GM12891 (cell line): ENCODE data around the gene FGF14.

Source experiments
- DNase-seq: peaks from one replicate; pipeline ENCODE4 v3.0.0; 2011; ENCODE audit warnings: low spot score; ENCODE audit not compliant: insufficient read length
- FAIRE-seq: peaks from 2 replicates; lab custom pipeline; 2011; peaks lifted over from hg19 to GRCh38; lab: Jason Lieb, UNC
- PAX5 ChIP-seq: IDR thresholded peaks from 2 replicates; pipeline ENCODE4 v1.6.1; 2011; ENCODE audit warnings: low read length, moderate library complexity, mild to moderate bottlenecking; ENCODE audit not compliant: insufficient read depth, severe bottlenecking
- POLR2A ChIP-seq: IDR thresholded peaks from 2 replicates; pipeline ENCODE4 v1.6.1; 2011; ENCODE audit warnings: low read depth, low read length, control low read depth
- POLR2AphosphoS5 ChIP-seq: IDR thresholded peaks from 2 replicates; pipeline ENCODE4 v1.6.1; 2011; ENCODE audit warnings: low read depth, low read length, control low read depth
- POU2F2 ChIP-seq: IDR thresholded peaks from 2 replicates; pipeline ENCODE4 v1.6.1; 2011; ENCODE audit warnings: low read depth, mild to moderate bottlenecking, control low read depth, low read length, moderate library complexity
- SPI1 ChIP-seq: IDR thresholded peaks from 2 replicates; pipeline ENCODE4 v1.6.1; 2011; ENCODE audit warnings: low read depth, low read length, control low read depth
- TAF1 ChIP-seq: IDR thresholded peaks from 2 replicates; pipeline ENCODE4 v1.6.1; 2011; ENCODE audit warnings: low read depth, low read length, control low read depth

FGF14 gene

DNA sequence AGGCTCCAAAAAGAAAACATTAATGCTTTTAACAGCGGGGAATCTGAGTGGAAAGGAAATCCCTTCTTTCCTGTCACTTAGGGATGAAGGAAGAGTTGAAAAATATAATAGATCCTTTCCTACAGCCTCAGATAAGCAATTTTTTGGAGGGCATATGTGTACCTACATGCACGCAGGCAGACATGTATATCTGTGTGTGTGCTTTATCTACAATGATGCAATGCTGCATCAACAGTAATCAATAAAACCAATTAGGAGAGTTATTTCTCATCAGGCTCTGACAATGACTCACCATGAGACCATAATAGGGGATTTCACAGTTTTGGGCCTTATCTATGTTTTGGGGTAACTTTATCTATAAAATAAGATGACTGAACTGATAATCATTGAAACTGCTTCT lies 505.3 kb downstream of the FGF14 start:
- FAIRE-seq (no peak), DNase-seq (no peak)
- TF ChIP-seq POLR2A: no peak
- TF ChIP-seq TAF1: no peak
- no peak for TF ChIP-seq PAX5
- no peak for TF ChIP-seq SPI1
- no peak for TF ChIP-seq POU2F2
- TF ChIP-seq POLR2AphosphoS5: no peak

DNA sequence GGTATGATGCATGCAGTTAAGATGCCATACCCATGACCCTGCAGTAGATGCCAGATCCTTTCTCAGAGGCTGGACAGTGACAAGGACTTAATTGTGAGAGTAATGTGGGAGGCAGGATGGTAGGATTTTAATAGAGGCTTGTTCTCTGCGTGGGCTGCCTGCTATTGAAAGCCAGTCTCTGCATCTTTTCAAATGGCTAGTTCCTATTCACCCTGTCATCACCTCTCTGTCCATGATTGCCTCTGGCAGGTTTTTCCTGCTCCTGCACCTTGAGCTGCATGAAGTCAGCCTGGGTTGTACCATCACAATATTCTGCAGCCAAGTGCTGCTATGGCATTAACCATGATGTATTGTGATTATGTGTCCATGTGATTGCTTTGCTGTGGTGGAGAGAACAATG lies 508.8 kb downstream of the FGF14 start:
- TF ChIP-seq SPI1: no peak
- no peak for TF ChIP-seq POLR2A
- no peak for TF ChIP-seq PAX5
- no peak for TF ChIP-seq POLR2AphosphoS5
- no peak for TF ChIP-seq TAF1
- no peak for TF ChIP-seq POU2F2
- no peak for FAIRE-seq
- DNase-seq: no peak

- FAIRE-seq (no peak), DNase-seq (no peak)
- no peak for TF ChIP-seq POLR2A
- TF ChIP-seq POLR2AphosphoS5: no peak
- no peak for TF ChIP-seq PAX5
- TF ChIP-seq SPI1: no peak
- no peak for TF ChIP-seq TAF1
- no peak for TF ChIP-seq POU2F2
Measured at GRCh38 chr13:101892296-101892695, 509.6 kb downstream of the FGF14 start.

DNA sequence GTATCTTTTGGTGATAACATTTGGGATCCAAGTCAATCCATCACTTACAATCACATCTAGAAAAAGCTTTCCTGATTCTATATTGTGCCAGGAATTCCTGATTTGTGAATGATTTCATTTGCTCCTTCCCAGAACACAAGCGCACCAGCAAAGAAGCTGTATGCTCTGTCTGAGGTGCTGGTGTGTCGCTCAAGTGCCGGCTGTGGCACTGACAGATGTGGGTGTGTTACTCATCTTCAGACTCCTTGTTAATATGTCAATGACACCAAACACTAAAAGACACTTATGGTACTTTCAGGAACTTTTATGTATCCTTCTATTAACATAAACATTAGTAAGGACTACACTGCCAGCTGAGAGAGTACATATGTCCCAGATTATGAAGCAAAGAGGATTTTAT lies 520.3 kb downstream of the FGF14 start:
- FAIRE-seq: no peak
- TF ChIP-seq PAX5 (no peak), TAF1 (no peak), POLR2AphosphoS5 (no peak), SPI1 (no peak), POLR2A (no peak), POU2F2 (no peak)
- DNase-seq: no peak

GRCh38 chr13:101880581-101880980 lies 521.3 kb downstream of the FGF14 start:
- TF ChIP-seq TAF1: no peak
- TF ChIP-seq PAX5: no peak
- TF ChIP-seq POU2F2: no peak
- TF ChIP-seq POLR2AphosphoS5: no peak
- no peak for TF ChIP-seq SPI1
- no peak for TF ChIP-seq POLR2A
- FAIRE-seq (no peak), DNase-seq (no peak)

DNA sequence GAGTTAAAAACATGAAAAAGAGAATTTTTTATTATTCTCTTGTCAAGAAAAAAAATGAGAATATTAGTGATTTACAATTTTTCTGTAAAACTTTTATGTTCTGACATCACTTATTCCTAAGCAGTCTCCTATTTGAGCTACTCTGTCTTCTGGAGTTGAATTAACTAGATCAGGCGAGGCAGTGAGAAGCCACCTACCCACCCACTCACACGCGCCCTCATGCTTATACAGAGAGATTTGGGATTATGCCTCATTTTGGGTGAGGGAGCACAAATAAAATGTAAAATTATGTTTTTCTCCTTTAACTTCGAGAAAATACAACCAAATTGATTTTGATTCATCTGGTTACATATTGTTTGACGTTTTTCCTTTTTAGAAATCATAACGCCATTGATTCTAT lies 524.9 kb downstream of the FGF14 start:
- FAIRE-seq (no peak), DNase-seq (no peak)
- TF ChIP-seq POU2F2 (no peak), PAX5 (no peak), TAF1 (no peak), POLR2A (no peak), POLR2AphosphoS5 (no peak), SPI1 (no peak)

- DNase-seq (no peak), FAIRE-seq (no peak)
- TF ChIP-seq SPI1 (no peak), POLR2A (no peak), TAF1 (no peak), POLR2AphosphoS5 (no peak), POU2F2 (no peak), PAX5 (no peak)
Measured at GRCh38 chr13:101875717-101876393, 526.0 kb downstream of the FGF14 start.

- no peak for DNase-seq
- no peak for FAIRE-seq
Measured at GRCh38 chr13:101875091-101875490, 526.8 kb downstream of the FGF14 start.

DNA sequence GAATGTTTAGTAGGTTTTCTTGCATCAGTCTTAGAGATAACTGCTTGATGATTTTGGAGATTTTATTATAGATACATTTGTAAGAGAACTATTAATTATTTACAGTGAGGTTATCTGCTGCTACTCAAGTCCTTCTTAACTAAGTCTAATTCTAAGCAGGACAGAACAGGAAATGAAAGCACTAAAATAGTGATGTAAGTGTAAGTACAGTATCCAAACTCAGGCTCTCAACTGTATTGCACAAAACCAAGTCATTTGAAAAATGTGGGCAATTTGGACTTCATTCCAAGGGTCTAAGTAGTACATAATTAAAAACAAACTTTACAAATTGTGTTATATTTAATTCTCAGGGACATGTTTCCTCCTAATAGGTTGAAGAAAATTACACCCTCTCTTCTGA lies 532.3 kb downstream of the FGF14 start:
- TF ChIP-seq POLR2AphosphoS5: no peak
- no peak for TF ChIP-seq POLR2A
- TF ChIP-seq POU2F2: no peak
- no peak for FAIRE-seq
- DNase-seq: no peak

More at GRCh38 chr13:101875091-101875490, 526.8 kb downstream of the FGF14 start:
- TF ChIP-seq POLR2A (no peak), POU2F2 (no peak), TAF1 (no peak), SPI1 (no peak), POLR2AphosphoS5 (no peak), PAX5 (no peak)
